ENCODE measurements around the gene SLC48A1. TPM values are rescaled to one million over a fixed set of nuclear protein-coding genes. Genes with fewer than 3 reads are reported as not detected.

Gene SLC48A1
- total and polyA plus RNA-seq, 10 of the 15 experiments (the other 5 are each of a cell fraction or from before 2014, with no cell fraction given) = 1.1 to 4.9 (median 1.9) TPM

- Histone ChIP-seq H4K20me1 (ENCODE audit: control insufficient read depth, insufficient read depth) (no peaks in the 10 kb centered on the region), H3K79me2 (ENCODE audit: control insufficient read depth, insufficient read depth, low read length) (no peaks in the 10 kb centered on the region), H3K27me3 (replicated peaks in 1 of 2; ENCODE audit: control insufficient read depth in 2 of 2, insufficient read depth in 2 of 2, low read length in 1 of 2) (no peaks in the 10 kb centered on the region), H3K4me1 (ENCODE audit: control insufficient read depth, insufficient read depth, low read length) (peaks cover 23% of the 10 kb centered on the region), H3K4me2 (ENCODE audit: control insufficient read depth, insufficient read depth) (no peak overlapping the region), H3K9me3 (replicated peaks; ENCODE audit: control insufficient read depth, insufficient read depth, low read length) (no peaks in the 10 kb centered on the region), H3K36me3 (ENCODE audit: control insufficient read depth in 2 of 2, insufficient read depth in 2 of 2, low read length in 1 of 2) (no peaks in the 10 kb centered on the region), H3K4me3 (no peak overlapping the region), H3K9ac (ENCODE audit: control insufficient read depth, insufficient read depth, low read length) (no peak overlapping the region), H2AFZ (ENCODE audit: control insufficient read depth, low read depth, low read length) (no peak overlapping the region), H3K27ac (ENCODE audit: control insufficient read depth, insufficient read depth) (no peak overlapping the region)
- ChIA-PET RAD21 (ENCODE audit: unreplicated experiment) (interaction anchor here (1.3 to 7.8 kb wide), 9 partner anchors 13 to 95 kb away, joined by 5 to 327 read pairs (median 60); partner anchors contain the start of genes ENDOU, RAPGEF3 and SLC48A1), CTCF (interaction anchor here (0.9 to 10.4 kb wide), 12 partner anchors 12 to 93 kb away, joined by 3 to 814 read pairs (median 79); partner anchors contain the start of genes ENDOU, RAPGEF3, RPAP3 and SLC48A1), POLR2A (interaction anchor here (1.4 to 5.5 kb wide), 3 partner anchors 10 to 23 kb away, joined by 3 to 40 read pairs (median 14); no protein-coding TSS in a partner anchor), SMC1A (ENCODE audit: uncharacterized antibody, unreplicated experiment) (interaction anchor here (1.7 to 10.3 kb wide), 8 partner anchors 13 to 95 kb away, joined by 5 to 277 read pairs (median 100); partner anchors contain the start of genes ENDOU, RAPGEF3, RPAP3 and SLC48A1)
- in situ Hi-C loops (cut with MboI) = no loop called here
- no peak for TF ChIP-seq SMARCA5 (IDR thresholded peaks at IDR 0.05)
- no peak for TF ChIP-seq SIX5 (IDR thresholded peaks at IDR 0.05; ENCODE audit: low read depth, low read length, severe bottlenecking)
- TF ChIP-seq STAT3 (IDR thresholded peaks at IDR 0.05; ENCODE audit: low read depth, low read length) = no peak
- TF ChIP-seq SMC3 (IDR thresholded peaks at IDR 0.05; ENCODE audit: borderline replicate concordance, low read length) = no peak
- no peak for TF ChIP-seq ZBTB40 (IDR thresholded peaks at IDR 0.05; ENCODE audit: borderline replicate concordance)
- TF ChIP-seq JUNB (IDR thresholded peaks at IDR 0.05) = no peak
- no peak for TF ChIP-seq HDGF (IDR thresholded peaks at IDR 0.05)
- no peak for TF ChIP-seq CEBPB (IDR thresholded peaks at IDR 0.05; ENCODE audit: borderline replicate concordance in 1 of 2, low read depth in 2 of 2, low read length in 2 of 2)
- no peak for ATAC-seq
- WGBS (ENCODE audit: insufficient coverage, insufficient replicate concordance, low lambda C conversion rate, missing lambda C conversion rate) = 54% methylated on average over 8 of the region's 8 CpGs
- DNase-seq (ENCODE audit: low read depth, low spot score) = no peak
- no peak for FAIRE-seq
- intact Hi-C loops (cut with micrococcal nuclease; ENCODE audit: unreplicated experiment) = no loop called here
- no TSS peak for BruUV-seq (replicated peaks)
These were observed 28.1 kb upstream of the SLC48A1 start for GRCh38 chr12:47744778-47745436.
